BE2C (cell line): ENCODE data around the gene ALDOA.
A peak's percentile ranks its signal among the peaks of the same experiment; 100 is the strongest.

Experiments used
- DNase-seq: peaks from one replicate; pipeline ENCODE4 v3.0.0-alpha.2; 2020
- H3K27me3 ChIP-seq: fragments of 250-450 bp; sonication (Bioruptor Pico); 2 replicates; pipeline ENCODE4 v1.5.1; 2020; ENCODE audit warnings: mild to moderate bottlenecking
- H3K36me3 ChIP-seq: fragments of 250-450 bp; sonication (Bioruptor Pico); 2 replicates; pipeline ENCODE4 v1.5.1; 2020; ENCODE audit warnings: mild to moderate bottlenecking
- H3K4me1 ChIP-seq: fragments of 250-450 bp; sonication (Bioruptor Pico); 2 replicates; pipeline ENCODE4 v1.5.1; 2020
- H3K4me3 ChIP-seq: 2 replicates; pipeline ENCODE4 v1.5.1; 2011; ENCODE audit warnings: low read depth, low read length
- H3K9me3 ChIP-seq: fragments of 250-450 bp; sonication (Bioruptor Pico); 2 replicates; pipeline ENCODE4 v1.5.1; 2020
- TF ChIP-seq, protein P1 (sequence below): IDR thresholded peaks from 2 replicates; pipeline ENCODE4 v1.5.1; 2012; ENCODE audit warnings: mild to moderate bottlenecking, low read depth, low read length

Gene ALDOA

DNA sequence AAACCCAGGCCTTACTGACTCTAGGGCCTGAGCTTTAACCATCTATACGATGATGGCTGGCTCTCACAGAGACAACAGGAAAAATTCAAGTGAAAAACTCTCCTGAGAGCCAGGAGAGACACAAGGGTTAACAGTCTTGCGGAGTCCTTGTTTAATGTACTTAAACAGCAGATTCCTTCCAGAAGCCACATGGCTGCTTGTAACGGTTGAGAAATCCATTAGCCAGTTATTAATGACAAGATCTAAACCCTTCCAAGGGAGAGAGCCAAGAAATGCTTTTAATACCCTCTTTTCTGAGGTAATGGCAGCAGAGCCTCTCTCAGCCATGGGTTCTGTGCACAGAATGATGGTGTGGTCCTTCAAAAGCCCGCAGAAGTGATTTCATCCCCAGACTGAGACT, 5.2 kb upstream of the ALDOA start:
- Histone ChIP-seq H3K9me3 (no peaks in the 10 kb centered on the region), H3K4me3 (no peak overlapping the region), H3K27me3 (no peaks in the 10 kb centered on the region), H3K4me1 (peaks cover 16% of the 10 kb centered on the region), H3K36me3 (no peaks in the 10 kb centered on the region)
- TF ChIP-seq, protein P1, sequence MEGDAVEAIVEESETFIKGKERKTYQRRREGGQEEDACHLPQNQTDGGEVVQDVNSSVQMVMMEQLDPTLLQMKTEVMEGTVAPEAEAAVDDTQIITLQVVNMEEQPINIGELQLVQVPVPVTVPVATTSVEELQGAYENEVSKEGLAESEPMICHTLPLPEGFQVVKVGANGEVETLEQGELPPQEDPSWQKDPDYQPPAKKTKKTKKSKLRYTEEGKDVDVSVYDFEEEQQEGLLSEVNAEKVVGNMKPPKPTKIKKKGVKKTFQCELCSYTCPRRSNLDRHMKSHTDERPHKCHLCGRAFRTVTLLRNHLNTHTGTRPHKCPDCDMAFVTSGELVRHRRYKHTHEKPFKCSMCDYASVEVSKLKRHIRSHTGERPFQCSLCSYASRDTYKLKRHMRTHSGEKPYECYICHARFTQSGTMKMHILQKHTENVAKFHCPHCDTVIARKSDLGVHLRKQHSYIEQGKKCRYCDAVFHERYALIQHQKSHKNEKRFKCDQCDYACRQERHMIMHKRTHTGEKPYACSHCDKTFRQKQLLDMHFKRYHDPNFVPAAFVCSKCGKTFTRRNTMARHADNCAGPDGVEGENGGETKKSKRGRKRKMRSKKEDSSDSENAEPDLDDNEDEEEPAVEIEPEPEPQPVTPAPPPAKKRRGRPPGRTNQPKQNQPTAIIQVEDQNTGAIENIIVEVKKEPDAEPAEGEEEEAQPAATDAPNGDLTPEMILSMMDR = no peak
- DNase-seq = no peak

DNA sequence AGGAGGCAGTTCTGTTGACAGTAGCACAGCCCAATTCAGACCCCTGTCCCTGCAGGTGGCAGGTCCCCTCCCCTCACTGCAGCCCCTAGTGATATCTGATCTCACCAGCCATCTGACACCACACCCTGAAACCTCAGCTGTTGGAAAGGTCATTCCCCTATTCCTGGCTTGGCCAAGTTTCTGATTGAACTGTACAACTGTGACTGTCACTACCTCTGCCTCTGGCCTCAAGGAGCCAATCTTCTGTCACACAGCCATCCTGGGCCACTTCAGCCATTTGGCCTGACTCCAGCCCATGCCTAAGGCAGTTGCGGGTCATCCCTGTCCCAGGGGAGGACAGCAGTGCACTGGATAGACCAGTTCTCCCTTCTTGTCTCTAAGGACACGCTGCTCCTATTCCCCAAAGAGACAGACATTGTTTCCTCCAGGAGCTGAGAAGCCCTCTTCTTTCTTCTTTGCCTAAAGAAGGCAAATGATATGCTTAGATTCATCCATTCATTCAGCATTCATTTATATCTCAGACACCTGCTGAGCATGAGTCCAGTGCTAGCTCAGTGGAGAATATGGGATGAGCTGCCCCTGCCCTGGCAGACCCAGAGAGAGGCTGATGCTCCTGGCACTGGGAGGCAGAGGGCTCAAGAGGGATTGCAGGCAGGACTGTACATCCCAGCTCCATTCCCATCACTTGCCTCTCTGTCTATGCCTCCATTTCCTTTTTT, 4.6 kb upstream of the ALDOA start:
- DNase-seq = peak; percentile 74
- TF ChIP-seq, protein P1 = no peak
- Histone ChIP-seq H3K4me1 (peaks cover 16% of the 10 kb centered on the region), H3K27me3 (no peaks in the 10 kb centered on the region), H3K9me3 (no peaks in the 10 kb centered on the region), H3K36me3 (peaks cover 3% of the 10 kb centered on the region), H3K4me3 (no peak overlapping the region)

DNA sequence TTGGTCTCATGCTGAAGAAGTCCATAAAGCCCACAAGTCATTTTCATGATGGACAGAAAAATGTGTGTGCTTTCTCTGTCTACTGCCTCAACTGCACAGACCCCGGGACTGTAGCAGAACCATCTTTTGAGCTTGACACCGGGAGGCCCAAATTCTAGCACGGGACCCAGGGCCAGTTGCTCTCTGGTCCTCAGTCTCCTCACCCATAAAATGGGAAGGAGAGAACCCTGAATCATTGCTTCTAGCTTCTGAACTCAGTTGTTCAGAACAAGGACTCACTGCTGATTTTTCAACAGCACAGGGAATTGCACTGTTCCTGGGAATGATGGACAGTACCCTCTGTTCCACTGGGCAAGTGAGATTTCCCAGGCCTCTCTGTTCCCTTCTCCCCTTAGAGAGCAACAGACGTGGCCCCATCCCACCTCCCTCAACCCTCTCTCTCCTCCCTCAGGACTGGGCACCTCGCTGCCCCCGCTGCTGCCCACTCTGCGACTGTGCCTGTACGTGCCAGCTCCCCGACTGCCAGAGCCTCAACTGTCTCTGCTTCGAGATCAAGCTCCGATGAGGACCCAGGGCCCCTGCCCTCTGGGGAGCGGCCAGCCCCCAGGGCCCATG, 2.2 kb upstream of the ALDOA start:
- DNase-seq = no peak

DNA sequence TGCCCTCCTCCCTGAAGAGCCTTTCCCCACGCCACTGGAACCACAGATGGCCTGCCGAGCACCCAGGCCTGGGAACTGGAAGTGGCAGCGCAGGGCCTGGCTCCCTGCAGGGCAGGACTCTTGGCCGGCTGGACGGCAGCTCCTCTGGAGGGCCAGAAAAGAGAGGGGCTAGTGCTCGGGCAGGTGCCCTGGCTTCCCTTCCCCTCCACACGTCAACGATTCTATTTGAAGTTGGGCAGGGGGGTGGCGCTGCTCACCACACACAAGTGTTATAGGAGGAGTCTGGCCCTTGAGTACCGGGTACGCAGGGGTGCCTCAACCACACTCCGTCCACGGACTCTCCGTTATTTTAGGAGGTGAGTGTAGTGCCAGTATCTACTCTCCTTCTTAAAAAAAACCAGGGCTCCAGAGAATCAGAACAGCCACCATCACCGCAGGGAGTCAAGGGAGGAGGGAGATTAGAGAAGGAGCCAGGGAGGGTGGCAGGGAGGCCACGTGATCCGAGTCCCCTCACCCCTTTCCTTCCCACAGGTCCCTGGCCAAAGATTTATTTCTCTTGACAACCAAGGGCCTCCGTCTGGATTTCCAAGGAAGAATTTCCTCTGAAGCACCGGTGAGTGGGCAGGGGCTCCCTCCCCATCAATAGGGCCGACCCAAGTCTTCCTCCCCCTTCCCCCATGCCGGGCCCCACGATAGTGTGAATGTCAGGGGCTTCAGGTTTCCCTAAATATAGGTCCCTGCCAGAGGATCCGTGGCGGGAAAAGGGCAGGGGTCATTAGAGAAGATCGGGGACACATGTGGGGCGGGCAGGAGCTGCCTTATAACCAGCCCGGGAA, 1.4 kb upstream of the ALDOA start:
- DNase-seq = peak; percentile 76
- TF ChIP-seq, protein P1 = peak; percentile 46

More for the DNA sequence above, 2.2 kb upstream of the ALDOA start:
- TF ChIP-seq, protein P1 = no peak
- no peaks in the 10 kb centered on the region for H3K9me3 ChIP-seq
- H3K4me1 ChIP-seq = peaks cover 16% of the 10 kb centered on the region
- H3K4me3 ChIP-seq = peak overlapping the region; percentile 85
- peaks cover 27% of the 10 kb centered on the region for H3K36me3 ChIP-seq
- H3K27me3 ChIP-seq = no peaks in the 10 kb centered on the region

DNA sequence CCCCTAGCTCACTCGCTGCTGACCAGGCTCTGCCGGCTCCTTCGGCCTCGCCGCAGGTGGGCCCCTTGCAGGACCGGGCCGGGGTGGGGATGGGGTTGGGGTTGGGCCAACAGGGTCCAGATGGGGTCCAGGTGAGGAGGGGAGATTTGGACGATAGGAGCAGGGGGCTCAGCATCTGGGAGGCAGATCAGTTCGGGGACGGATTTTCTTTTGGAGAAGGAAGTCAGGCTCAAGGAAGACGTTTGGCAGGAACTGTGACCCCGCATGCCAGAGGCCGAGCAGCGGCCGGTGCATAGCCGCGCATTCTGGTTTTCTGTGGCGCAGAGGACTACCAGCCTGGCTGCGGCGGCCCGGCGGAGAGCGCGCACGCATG, 845 bp upstream of the ALDOA start:
- TF ChIP-seq, protein P1 = no peak
- peaks cover 16% of the 10 kb centered on the region for H3K4me1 ChIP-seq
- peaks cover 41% of the 10 kb centered on the region for H3K36me3 ChIP-seq
- H3K27me3 ChIP-seq = no peaks in the 10 kb centered on the region
- no peaks in the 10 kb centered on the region for H3K9me3 ChIP-seq
- peak overlapping the region; percentile 85 for H3K4me3 ChIP-seq
- no peak for DNase-seq

More for the DNA sequence above, 1.4 kb upstream of the ALDOA start:
- Histone ChIP-seq H3K4me3 (peak overlapping the region; percentile 85), H3K36me3 (peaks cover 35% of the 10 kb centered on the region), H3K27me3 (no peaks in the 10 kb centered on the region), H3K4me1 (peaks cover 16% of the 10 kb centered on the region), H3K9me3 (no peaks in the 10 kb centered on the region)
